Measurements from ENCODE around the gene C7.

The C7 gene

GRCh38 chr5:40904994-40905306 is 4.3 kb upstream of the C7 start:
- no peak; the same call in 2 of the 3 replicates for ATAC-seq
- no peak for TF ChIP-seq TCF4 (CRISPR knock-in tag; IDR thresholded peaks at IDR 0.05; ENCODE audit: borderline replicate concordance)
- TF ChIP-seq RARB (CRISPR knock-in tag; IDR thresholded peaks at IDR 0.05), result no peak
- no peak for TF ChIP-seq CSRNP3 (CRISPR knock-in tag; IDR thresholded peaks at IDR 0.05)
- TF ChIP-seq ISL1 (CRISPR knock-in tag; IDR thresholded peaks at IDR 0.05), result no peak
- no peak for TF ChIP-seq ZFP3 (CRISPR knock-in tag; IDR thresholded peaks at IDR 0.05)
- TF ChIP-seq ZNF70 (CRISPR knock-in tag; IDR thresholded peaks at IDR 0.05), result no peak
- TF ChIP-seq ZFP30 (CRISPR knock-in tag; IDR thresholded peaks at IDR 0.05), result no peak
- no peak for TF ChIP-seq CREB5 (CRISPR knock-in tag; IDR thresholded peaks at IDR 0.05; ENCODE audit: low read depth)
- TF ChIP-seq ARNTL (CRISPR knock-in tag; IDR thresholded peaks at IDR 0.05; ENCODE audit: borderline replicate concordance, low read depth), result no peak
- no peak; the same call in 1 of the 2 replicates for TF ChIP-seq TSHZ2 (CRISPR knock-in tag; IDR thresholded peaks at IDR 0.05)
- no peak for TF ChIP-seq ZNF565 (CRISPR knock-in tag; conservative IDR thresholded peaks at IDR 0.05; ENCODE audit: low read depth)
- no peak for TF ChIP-seq TOX (CRISPR knock-in tag; IDR thresholded peaks at IDR 0.05; ENCODE audit: borderline replicate concordance)
- no peak for TF ChIP-seq POU6F1 (CRISPR knock-in tag; IDR thresholded peaks at IDR 0.05; ENCODE audit: borderline replicate concordance, low read depth)
- no peak for TF ChIP-seq PATZ1 (CRISPR knock-in tag; IDR thresholded peaks at IDR 0.05; ENCODE audit: borderline replicate concordance)
- no peak for TF ChIP-seq OSR1 (CRISPR knock-in tag; IDR thresholded peaks at IDR 0.05)
- TF ChIP-seq CSDC2 (CRISPR knock-in tag; IDR thresholded peaks at IDR 0.05), result no peak
- no peak for TF ChIP-seq ZC3H10 (CRISPR knock-in tag; IDR thresholded peaks at IDR 0.05)
- no peak for TF ChIP-seq ESRRG (CRISPR knock-in tag; IDR thresholded peaks at IDR 0.05)

GRCh38 chr5:40906351-40906751 is 2.9 kb upstream of the C7 start:
- TF ChIP-seq POU6F1 (CRISPR knock-in tag; IDR thresholded peaks at IDR 0.05; ENCODE audit: borderline replicate concordance, low read depth) (no peak), ESRRG (CRISPR knock-in tag; IDR thresholded peaks at IDR 0.05) (no peak), ARNTL (CRISPR knock-in tag; IDR thresholded peaks at IDR 0.05; ENCODE audit: borderline replicate concordance, low read depth) (no peak), TOX (CRISPR knock-in tag; IDR thresholded peaks at IDR 0.05; ENCODE audit: borderline replicate concordance) (no peak)
- ATAC-seq, result no peak

GRCh38 chr5:40909723-40910122 is 426 bp downstream of the C7 start:
- TF ChIP-seq TSHZ2 (CRISPR knock-in tag; IDR thresholded peaks at IDR 0.05) (no peak), CREB5 (CRISPR knock-in tag; IDR thresholded peaks at IDR 0.05; ENCODE audit: low read depth) (no peak), ZFP3 (CRISPR knock-in tag; IDR thresholded peaks at IDR 0.05) (no peak), ISL1 (CRISPR knock-in tag; IDR thresholded peaks at IDR 0.05) (no peak), PPARA (CRISPR knock-in tag; IDR thresholded peaks at IDR 0.05; ENCODE audit: borderline replicate concordance) (no peak), SNAI2 (CRISPR knock-in tag; IDR thresholded peaks at IDR 0.05) (no peak)

More at GRCh38 chr5:40909723-40910122, 426 bp downstream of the C7 start:
- ATAC-seq, result no peak
